H9 (cell line): Measurements from ENCODE around the gene ARHGAP24. TPM values are rescaled to one million over a fixed set of nuclear protein-coding genes. Genes with fewer than 3 reads are reported as not detected.

Experiments
- DNase-seq: peaks from one replicate; pipeline ENCODE4 v3.0.0-alpha.2; 2017
- H2AFZ ChIP-seq: one replicate; pipeline ENCODE4 v1.6.1; 2013; ENCODE audit warnings: mild to moderate bottlenecking, low read length, control low read depth, moderate library complexity
- H2AK5ac ChIP-seq: 2 replicates; pipeline ENCODE4 v1.6.1; 2013; ENCODE audit warnings: low read length, control low read depth, mixed read lengths; ENCODE audit not compliant: insufficient read length
- H2BK120ac ChIP-seq: one replicate; pipeline ENCODE4 v1.6.1; 2013; ENCODE audit warnings: low read depth, mild to moderate bottlenecking, low read length, control low read depth, inconsistent platforms; ENCODE audit not compliant: poor library complexity, severe bottlenecking
- H2BK12ac ChIP-seq: 2 replicates; pipeline ENCODE4 v1.6.1; 2013; ENCODE audit warnings: low read length, control low read depth, mixed read lengths, low read depth; ENCODE audit not compliant: insufficient read length
- H2BK15ac ChIP-seq: 2 replicates; pipeline ENCODE4 v1.6.1; 2013; ENCODE audit warnings: low read depth, low read length, control low read depth
- H2BK20ac ChIP-seq: one replicate; pipeline ENCODE4 v1.6.1; 2013; ENCODE audit warnings: low read depth, mild to moderate bottlenecking, low read length, control low read depth, inconsistent platforms; ENCODE audit not compliant: poor library complexity, severe bottlenecking
- H2BK5ac ChIP-seq: 2 replicates; pipeline ENCODE4 v1.6.1; 2013; ENCODE audit warnings: low read length, control low read depth, mixed read lengths; ENCODE audit not compliant: insufficient read length
- H3K14ac ChIP-seq: 2 replicates; pipeline ENCODE4 v1.6.1; 2013; ENCODE audit warnings: low read length, control low read depth; ENCODE audit not compliant: insufficient read depth
- H3K18ac ChIP-seq: 2 replicates; pipeline ENCODE4 v1.6.1; 2013; ENCODE audit warnings: low read depth, mild to moderate bottlenecking, mixed read lengths, low read length, control low read depth; ENCODE audit not compliant: insufficient read length
- H3K23ac ChIP-seq: 2 replicates; pipeline ENCODE4 v1.6.1; 2013; ENCODE audit warnings: low read length, control low read depth, mixed read lengths, low read depth; ENCODE audit not compliant: insufficient read length
- H3K23me2 ChIP-seq: 2 replicates; pipeline ENCODE4 v1.6.1; 2013; ENCODE audit warnings: low read depth, mild to moderate bottlenecking, mixed read lengths, low read length, control low read depth; ENCODE audit not compliant: insufficient read length, poor library complexity, severe bottlenecking
- H3K27ac ChIP-seq: 2 replicates; pipeline ENCODE4 v1.5.1; 2013; ENCODE audit warnings: low read length, control low read depth, mixed read lengths, low read depth; ENCODE audit not compliant: insufficient read length
- H3K27me3 ChIP-seq: 2 replicates; pipeline ENCODE4 v1.6.1; 2013; ENCODE audit warnings: low read length, control low read depth, inconsistent platforms; ENCODE audit not compliant: insufficient read depth
- H3K4ac ChIP-seq: 2 replicates; pipeline ENCODE4 v1.6.1; 2013; ENCODE audit warnings: low read depth, mild to moderate bottlenecking, control low read depth, inconsistent platforms, low read length, moderate library complexity
- H3K4me1 ChIP-seq: 2 replicates; pipeline ENCODE4 v1.6.1; 2013; ENCODE audit warnings: low read length, control low read depth, inconsistent platforms; ENCODE audit not compliant: insufficient read depth
- H3K4me2 ChIP-seq: 2 replicates; pipeline ENCODE4 v1.6.1; 2013; ENCODE audit warnings: low read length, control low read depth, mixed read lengths; ENCODE audit not compliant: insufficient read length, insufficient read depth
- H3K56ac ChIP-seq: 2 replicates; pipeline ENCODE4 v1.6.1; 2013; ENCODE audit warnings: low read depth, mild to moderate bottlenecking, mixed read lengths, low read length, control low read depth; ENCODE audit not compliant: insufficient read length
- H3K79me1 ChIP-seq: 2 replicates; pipeline ENCODE4 v1.6.1; 2013; ENCODE audit warnings: low read depth, mild to moderate bottlenecking, moderate library complexity, low read length, control low read depth, inconsistent platforms; ENCODE audit not compliant: insufficient read depth, poor library complexity, severe bottlenecking
- H3K79me2 ChIP-seq: 2 replicates; pipeline ENCODE4 v1.6.1; 2013; ENCODE audit warnings: low read length, control low read depth, inconsistent platforms; ENCODE audit not compliant: insufficient read depth
- H3K9ac ChIP-seq: 2 replicates; pipeline ENCODE4 v1.6.1; 2013; ENCODE audit warnings: low read length, control low read depth, mixed read lengths; ENCODE audit not compliant: insufficient read length; ENCODE audit errors: extremely low read depth
- H3K9me3 ChIP-seq: one replicate; pipeline ENCODE4 v1.6.1; 2013; ENCODE audit warnings: low read depth, low read length, inconsistent platforms; ENCODE audit not compliant: control insufficient read depth
- H3T11ph ChIP-seq: one replicate; pipeline ENCODE4 v1.6.1; 2013; ENCODE audit warnings: mild to moderate bottlenecking, low read length, control low read depth, inconsistent platforms
- H4K20me1 ChIP-seq: one replicate; pipeline ENCODE4 v1.6.1; 2013; ENCODE audit not compliant: control insufficient read depth, insufficient read length, insufficient read depth
- H4K5ac ChIP-seq: 2 replicates; pipeline ENCODE4 v1.6.1; 2013; ENCODE audit warnings: low read depth, mild to moderate bottlenecking, mixed read lengths, low read length, control low read depth; ENCODE audit not compliant: insufficient read length
- H4K8ac ChIP-seq: replicated peaks from 2 replicates; pipeline ENCODE4 v1.6.1; 2013; ENCODE audit warnings: low read length, control low read depth, mixed read lengths, low read depth; ENCODE audit not compliant: insufficient read length
- H4K91ac ChIP-seq: 2 replicates; pipeline ENCODE4 v1.6.1; 2013; ENCODE audit warnings: low read depth, mild to moderate bottlenecking, moderate library complexity, mixed read lengths, low read length, control low read depth; ENCODE audit not compliant: insufficient read length
- H3K27ac Mint-ChIP-seq, 3 experiments: 2 replicates in 2 of 3; 3 replicates in 1 of 3; pipeline ENCODE4 v1.8.0; 2020 to 2021; ENCODE audit warnings: mixed read lengths in 3 of 3, mild to moderate bottlenecking in 1 of 3, moderate library complexity in 1 of 3
- H3K27me3 Mint-ChIP-seq: 2 replicates; pipeline ENCODE4 v1.8.0; 2021; ENCODE audit warnings: low read depth, mild to moderate bottlenecking, moderate library complexity, mixed read lengths
- H3K36me3 Mint-ChIP-seq, 3 experiments: 2 replicates in 2 of 3; 3 replicates in 1 of 3; pipeline ENCODE4 v1.8.0; 2020 to 2021; ENCODE audit warnings: low read depth in 3 of 3, mixed read lengths in 3 of 3; ENCODE audit not compliant: insufficient read depth in 1 of 3
- H3K4me1 Mint-ChIP-seq, 2 experiments: 2 replicates each; pipeline ENCODE4 v1.8.0; 2020; ENCODE audit warnings: mixed read lengths in 2 of 2
- H3K4me3 Mint-ChIP-seq, 2 experiments: 2 replicates in 1 of 2; 3 replicates in 1 of 2; pipeline ENCODE4 v1.8.0; 2020 to 2021; ENCODE audit warnings: mild to moderate bottlenecking in 2 of 2, mixed read lengths in 2 of 2, moderate library complexity in 1 of 2
- H3K9me3 Mint-ChIP-seq, 2 experiments: 2 replicates in 1 of 2; 3 replicates in 1 of 2; pipeline ENCODE4 v1.8.0; 2020; ENCODE audit warnings: mild to moderate bottlenecking in 2 of 2, mixed read lengths in 2 of 2, moderate library complexity in 1 of 2
- WGBS: extraction: QIAGEN DNeasy Blood & Tissue Kit; methylation state at CpG from one replicate; pipeline ENCODE4 v1.1.7; 2013; ENCODE audit warnings: missing lambda C conversion rate, low lambda C conversion rate, mixed read lengths; ENCODE audit not compliant: insufficient read length; ENCODE audit errors: extremely low coverage; 5-methylcytosine and 5-hydroxymethylcytosine counted together
- total RNA-seq: library from RNA; stranded (reverse); gene quantifications from 2 replicates; pipeline ENCODE4 v1.2.1, GENCODE V29; 2021
- TF ChIP-seq, protein P1 (sequence below): fragments of 200-600 bp; sonication (generic); conservative IDR thresholded peaks from 3 replicates; pipeline ENCODE4 v1.8.0; 2021; ENCODE audit warnings: antibody characterized with exemption, mild to moderate bottlenecking

ARHGAP24 gene
- total RNA-seq, 1 experiment from 2014 or later = 0.37 TPM

DNA sequence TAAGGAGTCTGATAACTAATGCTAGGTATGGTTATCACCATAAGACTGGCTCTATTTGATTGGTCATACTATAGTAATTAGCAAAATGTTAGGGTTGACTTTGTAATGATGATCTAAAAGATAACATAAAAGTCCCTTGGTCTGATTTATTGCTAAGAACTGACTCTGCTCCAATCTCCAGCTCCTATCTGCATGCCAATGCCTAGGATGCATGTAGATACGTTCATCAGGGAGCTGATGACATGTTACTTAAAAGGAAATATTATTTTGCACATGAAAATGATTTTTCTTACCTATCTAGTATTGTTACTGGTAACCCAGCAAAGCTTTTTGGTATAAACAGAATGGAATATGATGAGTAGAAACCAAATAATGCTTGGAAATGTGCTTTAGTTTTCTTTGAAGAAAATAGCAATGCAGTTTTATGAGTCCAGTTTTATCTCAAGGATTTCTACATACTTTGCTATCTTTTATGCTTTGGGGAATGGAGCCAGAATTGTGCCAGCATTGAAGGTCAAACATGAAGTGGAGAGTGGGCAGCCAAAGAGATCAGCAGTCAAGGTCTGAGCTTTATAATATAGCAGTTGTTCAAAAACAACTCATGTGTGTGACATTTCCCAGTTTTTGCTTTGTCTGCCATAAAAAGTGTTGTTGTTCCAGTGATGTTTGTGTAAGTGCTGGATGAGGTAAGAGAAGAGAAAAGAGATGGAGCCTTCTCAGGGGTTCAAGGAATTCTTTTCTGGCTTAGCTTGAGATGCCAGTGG lies 121.0 kb downstream of the ARHGAP24 start:
- Histone ChIP-seq H3K27me3 (no peaks in the 10 kb centered on the region), H2BK15ac (no peak overlapping the region), H3K14ac (no peak overlapping the region), H3K4ac (no peak overlapping the region), H3K18ac (no peak overlapping the region), H2AK5ac (no peak overlapping the region), H3T11ph (no peak overlapping the region), H3K79me1 (no peaks in the 10 kb centered on the region), H4K8ac (no peak overlapping the region), H4K20me1 (no peaks in the 10 kb centered on the region), H3K79me2 (no peaks in the 10 kb centered on the region), H3K4me2 (no peak overlapping the region), H3K4me1 (no peaks in the 10 kb centered on the region), H3K23me2 (no peaks in the 10 kb centered on the region), H3K23ac (no peak overlapping the region), H3K56ac (no peak overlapping the region), H3K27ac (no peak overlapping the region), H2BK5ac (no peak overlapping the region), H4K5ac (no peak overlapping the region), H2AFZ (no peak overlapping the region), H2BK120ac (no peak overlapping the region), H4K91ac (no peak overlapping the region), H2BK20ac (no peak overlapping the region), H3K9ac (no peak overlapping the region), H3K9me3 (no peaks in the 10 kb centered on the region), H2BK12ac (no peak overlapping the region)
- no peak for DNase-seq
- TF ChIP-seq, protein P1, sequence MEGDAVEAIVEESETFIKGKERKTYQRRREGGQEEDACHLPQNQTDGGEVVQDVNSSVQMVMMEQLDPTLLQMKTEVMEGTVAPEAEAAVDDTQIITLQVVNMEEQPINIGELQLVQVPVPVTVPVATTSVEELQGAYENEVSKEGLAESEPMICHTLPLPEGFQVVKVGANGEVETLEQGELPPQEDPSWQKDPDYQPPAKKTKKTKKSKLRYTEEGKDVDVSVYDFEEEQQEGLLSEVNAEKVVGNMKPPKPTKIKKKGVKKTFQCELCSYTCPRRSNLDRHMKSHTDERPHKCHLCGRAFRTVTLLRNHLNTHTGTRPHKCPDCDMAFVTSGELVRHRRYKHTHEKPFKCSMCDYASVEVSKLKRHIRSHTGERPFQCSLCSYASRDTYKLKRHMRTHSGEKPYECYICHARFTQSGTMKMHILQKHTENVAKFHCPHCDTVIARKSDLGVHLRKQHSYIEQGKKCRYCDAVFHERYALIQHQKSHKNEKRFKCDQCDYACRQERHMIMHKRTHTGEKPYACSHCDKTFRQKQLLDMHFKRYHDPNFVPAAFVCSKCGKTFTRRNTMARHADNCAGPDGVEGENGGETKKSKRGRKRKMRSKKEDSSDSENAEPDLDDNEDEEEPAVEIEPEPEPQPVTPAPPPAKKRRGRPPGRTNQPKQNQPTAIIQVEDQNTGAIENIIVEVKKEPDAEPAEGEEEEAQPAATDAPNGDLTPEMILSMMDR = no peak
- WGBS = no CpG with 5 or more reads among the region's 1 CpG
- H3K9me3 Mint-ChIP-seq = no peaks in the 10 kb centered on the region
- no peaks in the 10 kb centered on the region for H3K27me3 Mint-ChIP-seq
- no peak overlapping the region for H3K27ac Mint-ChIP-seq
- H3K36me3 Mint-ChIP-seq = no peaks in the 10 kb centered on the region
- peaks cover 0 to 3% of the 10 kb centered on the region in 2 experiments; a peak in 1 of 4 replicates for H3K4me1 Mint-ChIP-seq
- no peak overlapping the region for H3K4me3 Mint-ChIP-seq
